ENCODE data around the gene NUP88. TPM values are rescaled to one million over a fixed set of nuclear protein-coding genes. Genes with fewer than 3 reads are reported as not detected.

The NUP88 gene
- total RNA-seq, 1 donor from 2014 or later: 37.3 TPM

- Histone ChIP-seq H3K9me3 (replicated peaks) (no peaks in the 10 kb centered on the region), H3K4me3 (no peak overlapping the region), H3K27me3 (ENCODE audit: low read depth) (no peaks in the 10 kb centered on the region), H3K4me1 (no peaks in the 10 kb centered on the region), H3K36me3 (peaks cover 100% of the 10 kb centered on the region), H3K27ac (replicated peaks) (no peak overlapping the region)
- intact Hi-C loops (cut with micrococcal nuclease): no loop called here
- no peak for TF ChIP-seq CTCF (IDR thresholded peaks at IDR 0.05; ENCODE audit: borderline replicate concordance)
- no peak for DNase-seq
These were observed 38.8 kb downstream of the NUP88 start for GRCh38 chr17:5380491-5381135.

- no peak for TF ChIP-seq CTCF (IDR thresholded peaks at IDR 0.05; ENCODE audit: borderline replicate concordance)
- intact Hi-C loops (cut with micrococcal nuclease): no loop called here
- no peak for DNase-seq
- Histone ChIP-seq H3K4me3 (no peak overlapping the region), H3K36me3 (peaks cover 100% of the 10 kb centered on the region), H3K27ac (replicated peaks) (no peak overlapping the region), H3K27me3 (ENCODE audit: low read depth) (no peaks in the 10 kb centered on the region), H3K4me1 (no peaks in the 10 kb centered on the region), H3K9me3 (replicated peaks) (no peaks in the 10 kb centered on the region)
These were observed 39.9 kb downstream of the NUP88 start for GRCh38 chr17:5379351-5380107.

GRCh38 chr17:5378566-5379207 is 40.8 kb downstream of the NUP88 start:
- Histone ChIP-seq H3K36me3 (peaks cover 100% of the 10 kb centered on the region), H3K27ac (replicated peaks) (no peak overlapping the region), H3K9me3 (replicated peaks) (no peaks in the 10 kb centered on the region), H3K4me3 (no peak overlapping the region), H3K4me1 (no peaks in the 10 kb centered on the region), H3K27me3 (ENCODE audit: low read depth) (no peaks in the 10 kb centered on the region)
- TF ChIP-seq CTCF (IDR thresholded peaks at IDR 0.05; ENCODE audit: borderline replicate concordance): no peak
- intact Hi-C loops (cut with micrococcal nuclease): no loop called here
- no peak for DNase-seq

- Histone ChIP-seq H3K27me3 (ENCODE audit: low read depth) (no peaks in the 10 kb centered on the region), H3K4me1 (no peaks in the 10 kb centered on the region), H3K36me3 (peaks cover 97% of the 10 kb centered on the region), H3K9me3 (replicated peaks) (no peaks in the 10 kb centered on the region), H3K27ac (replicated peaks) (no peak overlapping the region), H3K4me3 (no peak overlapping the region)
- intact Hi-C loops (cut with micrococcal nuclease): no loop called here
- no peak for DNase-seq
- TF ChIP-seq CTCF (IDR thresholded peaks at IDR 0.05; ENCODE audit: borderline replicate concordance): no peak
These were observed 46.4 kb downstream of the NUP88 start for GRCh38 chr17:5373112-5373511.

- H3K27ac ChIP-seq (replicated peaks): no peak overlapping the region
- peaks cover 94% of the 10 kb centered on the region for H3K36me3 ChIP-seq
- TF ChIP-seq CTCF (IDR thresholded peaks at IDR 0.05; ENCODE audit: borderline replicate concordance): no peak
- H3K4me3 ChIP-seq: no peak overlapping the region
- intact Hi-C loops (cut with micrococcal nuclease): no loop called here
- no peaks in the 10 kb centered on the region for H3K27me3 ChIP-seq (ENCODE audit: low read depth)
- no peaks in the 10 kb centered on the region for H3K4me1 ChIP-seq
- DNase-seq: no peak
- no peaks in the 10 kb centered on the region for H3K9me3 ChIP-seq (replicated peaks)
These were observed 49.1 kb downstream of the NUP88 start for GRCh38 chr17:5370411-5370810.

All from left ventricle myocardium inferior (tissue), 1 donor.